ENCODE measurements around the gene PLPPR5. TPM values are rescaled to one million over a fixed set of nuclear protein-coding genes. Genes with fewer than 3 reads are reported as not detected.

PLPPR5 gene
- total RNA-seq, 2 experiments from 2014 or later = not detected

GRCh38 chr1:98920441-98921110 lies 84.1 kb downstream of the PLPPR5 start:
- Mint-ChIP-seq H3K27ac (no peak overlapping the region), H3K4me1 (ENCODE audit: low read depth) (no peaks in the 10 kb centered on the region), H3K9me3 (no peaks in the 10 kb centered on the region), H3K27me3 (no peaks in the 10 kb centered on the region), H3K36me3 (ENCODE audit: low read depth) (no peaks in the 10 kb centered on the region), H3K4me3 (no peak overlapping the region)
- H3K27me3 ChIP-seq (ENCODE audit: control insufficient read depth in 1 of 2, insufficient read depth in 2 of 2, low read length in 2 of 2) = no peaks in the 10 kb centered on the region
- H3K4me1 ChIP-seq (ENCODE audit: insufficient read depth, low read length) = no peaks in the 10 kb centered on the region
- no peaks in the 10 kb centered on the region for H3K36me3 ChIP-seq (ENCODE audit: insufficient read depth, low read length)
- ChIA-PET CTCF (no interaction called here), POLR2A (interaction anchor here (1.4 kb wide), 1 partner anchor 9 kb away, joined by 3 read pairs; no protein-coding TSS in a partner anchor)
- ATAC-seq (ENCODE audit: poor library complexity) (no peak), DNase-seq (no peak)
- intact Hi-C loops (cut with DNase I, micrococcal nuclease) = no loop called here
- H3K4me3 ChIP-seq (ENCODE audit: low read length) = no peak overlapping the region
- no peak for TF ChIP-seq CTCF (IDR thresholded peaks at IDR 0.05)
- no peaks in the 10 kb centered on the region for H3K9me3 ChIP-seq (ENCODE audit: control insufficient read depth in 1 of 2, insufficient read depth in 1 of 2, low read length in 2 of 2)
- no peak overlapping the region for H3K27ac ChIP-seq (ENCODE audit: low read depth in 1 of 2, low read length in 2 of 2)

GRCh38 chr1:98919652-98920051 lies 85.0 kb downstream of the PLPPR5 start:
- Histone ChIP-seq H3K27me3 (ENCODE audit: control insufficient read depth in 1 of 2, insufficient read depth in 2 of 2, low read length in 2 of 2) (no peaks in the 10 kb centered on the region), H3K9me3 (ENCODE audit: control insufficient read depth in 1 of 2, insufficient read depth in 1 of 2, low read length in 2 of 2) (no peaks in the 10 kb centered on the region), H3K4me3 (ENCODE audit: low read length) (no peak overlapping the region), H3K27ac (ENCODE audit: low read depth in 1 of 2, low read length in 2 of 2) (no peak overlapping the region), H3K36me3 (ENCODE audit: insufficient read depth, low read length) (no peaks in the 10 kb centered on the region), H3K4me1 (ENCODE audit: insufficient read depth, low read length) (no peaks in the 10 kb centered on the region)
- CTCF ChIA-PET = no interaction called here
- no peak for TF ChIP-seq CTCF (IDR thresholded peaks at IDR 0.05)
- H3K36me3 Mint-ChIP-seq (ENCODE audit: low read depth) = no peaks in the 10 kb centered on the region
- H3K27ac Mint-ChIP-seq = no peak overlapping the region
- no peaks in the 10 kb centered on the region for H3K27me3 Mint-ChIP-seq
- no peak for ATAC-seq (ENCODE audit: poor library complexity)
- POLR2A ChIA-PET = interaction anchor here (1.4 kb wide), 1 partner anchor 10 kb away, joined by 3 read pairs; no protein-coding TSS in a partner anchor
- intact Hi-C loops (cut with DNase I, micrococcal nuclease) = no loop called here
- no peaks in the 10 kb centered on the region for H3K9me3 Mint-ChIP-seq
- H3K4me1 Mint-ChIP-seq (ENCODE audit: low read depth) = no peaks in the 10 kb centered on the region
- no peak for DNase-seq
- H3K4me3 Mint-ChIP-seq = no peak overlapping the region

GRCh38 chr1:98919211-98919610 lies 85.5 kb downstream of the PLPPR5 start:
- no peaks in the 10 kb centered on the region for H3K27me3 ChIP-seq (ENCODE audit: control insufficient read depth in 1 of 2, insufficient read depth in 2 of 2, low read length in 2 of 2)

More at GRCh38 chr1:98919211-98919610, 85.5 kb downstream of the PLPPR5 start:
- CTCF ChIA-PET = no interaction called here
- H3K9me3 ChIP-seq (ENCODE audit: control insufficient read depth in 1 of 2, insufficient read depth in 1 of 2, low read length in 2 of 2) = no peaks in the 10 kb centered on the region
- no peak for TF ChIP-seq CTCF (IDR thresholded peaks at IDR 0.05)
- Mint-ChIP-seq H3K4me3 (no peak overlapping the region), H3K36me3 (ENCODE audit: low read depth) (no peaks in the 10 kb centered on the region), H3K4me1 (ENCODE audit: low read depth) (no peaks in the 10 kb centered on the region), H3K27me3 (no peaks in the 10 kb centered on the region), H3K9me3 (no peaks in the 10 kb centered on the region), H3K27ac (no peak overlapping the region)
- intact Hi-C loops (cut with DNase I, micrococcal nuclease) = no loop called here
- no peak overlapping the region for H3K4me3 ChIP-seq (ENCODE audit: low read length)
- no peaks in the 10 kb centered on the region for H3K36me3 ChIP-seq (ENCODE audit: insufficient read depth, low read length)
- ATAC-seq (ENCODE audit: poor library complexity) = no peak
- DNase-seq = no peak
- POLR2A ChIA-PET = no interaction called here
- H3K27ac ChIP-seq (ENCODE audit: low read depth in 1 of 2, low read length in 2 of 2) = no peak overlapping the region
- no peaks in the 10 kb centered on the region for H3K4me1 ChIP-seq (ENCODE audit: insufficient read depth, low read length)
